ENCODE measurements around the gene CDK6.
"Not testable (repeated sequence)": the region's sequence is repeated elsewhere in the genome, so short reads cannot be mapped to it uniquely, and the experiment has no call there.

The CDK6 gene

GRCh38 chr7:92872701-92873100 lies 36.3 kb upstream of the CDK6 start:
- H3K4me1 ChIP-seq (ENCODE audit: control insufficient read depth, insufficient read depth, low read length) = no peaks in the 10 kb centered on the region
- H3K9ac ChIP-seq (ENCODE audit: low read length) = no peak overlapping the region
- no peaks in the 10 kb centered on the region for H3K27me3 ChIP-seq (ENCODE audit: control insufficient read depth, insufficient read depth, low read length)
- no peaks in the 10 kb centered on the region for H3K36me3 ChIP-seq (ENCODE audit: control insufficient read depth, insufficient read depth, low read length)
- no peak overlapping the region for H3K4me3 ChIP-seq (ENCODE audit: low read length)
- H3K9me3 ChIP-seq (ENCODE audit: control insufficient read depth, low read length) = no peaks in the 10 kb centered on the region

- Histone ChIP-seq H3K9ac (ENCODE audit: low read length) (no peak overlapping the region), H3K9me3 (ENCODE audit: control insufficient read depth, low read length) (no peaks in the 10 kb centered on the region), H3K27me3 (ENCODE audit: control insufficient read depth, insufficient read depth, low read length) (no peaks in the 10 kb centered on the region), H3K4me1 (ENCODE audit: control insufficient read depth, insufficient read depth, low read length) (no peaks in the 10 kb centered on the region), H3K36me3 (ENCODE audit: control insufficient read depth, insufficient read depth, low read length) (no peaks in the 10 kb centered on the region), H3K4me3 (ENCODE audit: low read length) (no peak overlapping the region)
These were observed 32.4 kb upstream of the CDK6 start for GRCh38 chr7:92868683-92869293.

DNA sequence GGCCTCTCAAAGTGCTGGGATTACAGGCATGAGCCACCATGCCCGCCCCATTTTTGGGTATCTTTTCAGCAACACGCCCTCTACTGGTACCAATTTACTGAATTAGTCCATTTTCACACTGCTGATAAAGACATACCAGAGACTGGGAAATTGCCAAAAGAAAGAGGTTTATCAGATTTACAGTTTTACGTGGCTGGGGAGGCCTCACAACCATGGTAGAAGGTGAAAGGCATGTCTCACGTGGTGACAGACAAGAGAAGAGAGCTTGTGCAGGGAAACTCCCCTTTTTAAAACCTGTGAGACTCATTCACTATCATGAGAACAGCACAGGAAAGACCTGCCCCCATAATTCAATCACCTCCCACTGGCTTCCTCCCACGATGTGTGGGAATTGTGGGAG lies 27.8 kb upstream of the CDK6 start:
- not testable (repeated sequence) for H3K9me3 ChIP-seq (ENCODE audit: control insufficient read depth, low read length); H3K36me3 ChIP-seq (ENCODE audit: control insufficient read depth, insufficient read depth, low read length); H3K27me3 ChIP-seq (ENCODE audit: control insufficient read depth, insufficient read depth, low read length); H3K4me1 ChIP-seq (ENCODE audit: control insufficient read depth, insufficient read depth, low read length); H3K4me3 ChIP-seq (ENCODE audit: low read length); H3K9ac ChIP-seq (ENCODE audit: low read length)

DNA sequence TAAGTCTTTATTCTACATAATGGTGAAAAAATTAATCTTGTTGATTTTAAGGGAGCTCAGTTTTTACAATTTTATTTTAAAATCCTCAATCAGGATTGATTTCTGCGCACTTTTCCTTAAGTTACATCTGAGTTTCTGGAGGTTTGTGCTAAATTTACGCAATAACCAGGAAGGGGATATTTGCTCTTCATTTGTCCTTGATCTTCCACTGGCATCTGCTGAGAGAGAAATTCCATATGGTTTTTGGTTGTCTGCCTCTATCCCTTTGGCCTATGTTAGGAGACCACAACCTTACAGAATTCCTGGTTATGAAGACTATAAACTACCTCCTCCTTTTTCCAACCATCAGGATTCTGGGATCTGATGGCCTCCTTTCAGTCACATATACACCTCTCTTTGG lies 20.1 kb upstream of the CDK6 start:
- no peaks in the 10 kb centered on the region for H3K9me3 ChIP-seq (ENCODE audit: control insufficient read depth, low read length)
- H3K4me1 ChIP-seq (ENCODE audit: control insufficient read depth, insufficient read depth, low read length) = no peaks in the 10 kb centered on the region
- H3K9ac ChIP-seq (ENCODE audit: low read length) = no peak overlapping the region
- H3K4me3 ChIP-seq (ENCODE audit: low read length) = no peak overlapping the region
- H3K27me3 ChIP-seq (ENCODE audit: control insufficient read depth, insufficient read depth, low read length) = peaks cover 5% of the 10 kb centered on the region
- H3K36me3 ChIP-seq (ENCODE audit: control insufficient read depth, insufficient read depth, low read length) = no peaks in the 10 kb centered on the region

- Histone ChIP-seq H3K36me3 (ENCODE audit: control insufficient read depth, insufficient read depth, low read length) (no peaks in the 10 kb centered on the region), H3K9me3 (ENCODE audit: control insufficient read depth, low read length) (no peaks in the 10 kb centered on the region), H3K27me3 (ENCODE audit: control insufficient read depth, insufficient read depth, low read length) (peaks cover 6% of the 10 kb centered on the region), H3K4me3 (ENCODE audit: low read length) (no peak overlapping the region), H3K9ac (ENCODE audit: low read length) (no peak overlapping the region), H3K4me1 (ENCODE audit: control insufficient read depth, insufficient read depth, low read length) (no peaks in the 10 kb centered on the region)
These were observed 18.3 kb upstream of the CDK6 start for GRCh38 chr7:92854501-92855238.

DNA sequence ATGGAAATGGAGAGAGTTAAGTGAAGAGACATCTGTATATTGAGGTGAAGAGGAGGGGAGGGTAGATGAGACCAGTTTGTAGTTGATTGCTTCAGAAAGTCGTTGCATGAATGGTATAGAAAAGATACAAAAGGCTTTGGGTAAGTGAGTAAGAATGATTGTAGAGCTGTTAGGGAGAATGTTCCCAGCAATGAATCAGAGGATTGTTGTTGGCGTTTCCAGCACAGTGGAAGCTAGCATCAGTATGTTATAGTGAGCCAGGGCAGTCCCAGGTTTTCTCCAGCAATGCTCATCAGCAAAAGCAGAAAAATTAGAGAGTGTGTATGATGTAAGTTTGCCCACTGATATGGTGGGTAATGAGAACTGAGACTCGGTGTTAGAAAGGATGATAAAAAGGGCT lies 15.4 kb upstream of the CDK6 start:
- H3K4me1 ChIP-seq (ENCODE audit: control insufficient read depth, insufficient read depth, low read length) = no peaks in the 10 kb centered on the region
- H3K9ac ChIP-seq (ENCODE audit: low read length) = no peak overlapping the region
- H3K27me3 ChIP-seq (ENCODE audit: control insufficient read depth, insufficient read depth, low read length) = peaks cover 6% of the 10 kb centered on the region
- H3K9me3 ChIP-seq (ENCODE audit: control insufficient read depth, low read length) = no peaks in the 10 kb centered on the region
- H3K36me3 ChIP-seq (ENCODE audit: control insufficient read depth, insufficient read depth, low read length) = no peaks in the 10 kb centered on the region
- no peak overlapping the region for H3K4me3 ChIP-seq (ENCODE audit: low read length)

DNA sequence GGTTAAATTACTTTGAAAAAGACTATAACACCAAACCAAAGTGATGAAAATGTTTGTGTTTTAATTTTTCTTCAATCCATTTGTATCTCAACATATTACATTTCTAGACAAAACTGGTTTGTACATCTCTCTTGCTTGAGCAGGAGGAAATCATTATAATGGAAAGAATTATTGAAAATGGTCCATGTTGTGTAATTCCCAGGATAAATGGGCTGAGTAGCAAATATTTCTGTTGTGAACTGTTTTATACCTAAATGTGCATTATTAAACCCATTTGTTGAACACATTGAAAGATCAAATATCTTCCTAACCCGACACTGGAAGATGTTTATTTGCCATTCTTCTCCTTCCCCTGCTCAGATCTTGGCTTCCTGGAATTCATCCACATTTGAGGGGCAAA lies 14.1 kb upstream of the CDK6 start:
- Histone ChIP-seq H3K36me3 (ENCODE audit: control insufficient read depth, insufficient read depth, low read length) (no peaks in the 10 kb centered on the region), H3K9me3 (ENCODE audit: control insufficient read depth, low read length) (no peaks in the 10 kb centered on the region), H3K4me3 (ENCODE audit: low read length) (no peak overlapping the region), H3K4me1 (ENCODE audit: control insufficient read depth, insufficient read depth, low read length) (no peaks in the 10 kb centered on the region), H3K27me3 (ENCODE audit: control insufficient read depth, insufficient read depth, low read length) (peaks cover 6% of the 10 kb centered on the region), H3K9ac (ENCODE audit: low read length) (no peak overlapping the region)

DNA sequence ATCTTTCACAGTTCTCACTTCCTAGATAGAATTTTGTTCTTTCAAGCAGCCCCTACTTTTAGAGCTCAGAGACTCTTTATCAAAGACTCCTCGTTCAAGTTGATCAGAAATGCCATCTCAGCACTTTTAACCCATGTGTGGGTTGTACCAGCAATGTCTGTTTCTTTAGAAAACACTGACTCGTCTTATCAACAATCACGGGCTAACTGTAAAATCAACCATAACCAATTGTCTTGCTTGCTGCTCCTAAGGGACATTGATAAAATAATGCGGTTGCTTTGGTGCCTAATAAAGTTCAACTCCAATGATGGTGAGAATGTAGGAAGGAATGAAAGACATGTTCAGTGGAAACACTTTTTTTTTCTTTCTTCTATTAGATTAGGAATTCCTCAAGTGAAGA lies 12.9 kb upstream of the CDK6 start:
- no peaks in the 10 kb centered on the region for H3K4me1 ChIP-seq (ENCODE audit: control insufficient read depth, insufficient read depth, low read length)
- no peaks in the 10 kb centered on the region for H3K9me3 ChIP-seq (ENCODE audit: control insufficient read depth, low read length)
- no peaks in the 10 kb centered on the region for H3K36me3 ChIP-seq (ENCODE audit: control insufficient read depth, insufficient read depth, low read length)
- H3K4me3 ChIP-seq (ENCODE audit: low read length) = no peak overlapping the region
- peaks cover 6% of the 10 kb centered on the region for H3K27me3 ChIP-seq (ENCODE audit: control insufficient read depth, insufficient read depth, low read length)
- no peak overlapping the region for H3K9ac ChIP-seq (ENCODE audit: low read length)

DNA sequence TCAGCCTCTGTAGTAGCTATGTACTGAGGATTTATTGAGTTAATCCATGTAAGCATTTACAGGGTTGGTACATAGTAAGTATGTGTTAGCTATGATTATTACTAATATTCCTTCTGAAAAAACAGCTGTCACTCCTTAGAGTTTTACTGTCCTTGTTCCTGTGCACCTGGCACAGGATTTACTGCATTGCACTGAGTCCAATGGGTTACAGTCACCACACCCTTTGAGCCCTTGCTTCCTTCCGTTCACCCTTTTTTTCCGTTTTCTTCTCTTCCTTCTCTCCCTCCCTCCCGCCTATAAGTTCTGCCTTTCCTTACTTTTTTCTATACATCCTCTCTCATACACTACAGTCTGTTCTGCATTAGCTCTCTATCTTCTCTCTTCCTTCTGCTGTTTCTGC lies 12.5 kb upstream of the CDK6 start:
- Histone ChIP-seq H3K4me1 (ENCODE audit: control insufficient read depth, insufficient read depth, low read length) (no peaks in the 10 kb centered on the region), H3K9me3 (ENCODE audit: control insufficient read depth, low read length) (no peaks in the 10 kb centered on the region), H3K36me3 (ENCODE audit: control insufficient read depth, insufficient read depth, low read length) (no peaks in the 10 kb centered on the region), H3K9ac (ENCODE audit: low read length) (no peak overlapping the region), H3K27me3 (ENCODE audit: control insufficient read depth, insufficient read depth, low read length) (peaks cover 6% of the 10 kb centered on the region), H3K4me3 (ENCODE audit: low read length) (no peak overlapping the region)

- Histone ChIP-seq H3K9me3 (ENCODE audit: control insufficient read depth, low read length) (no peaks in the 10 kb centered on the region), H3K36me3 (ENCODE audit: control insufficient read depth, insufficient read depth, low read length) (no peaks in the 10 kb centered on the region), H3K4me3 (ENCODE audit: low read length) (no peak overlapping the region), H3K9ac (ENCODE audit: low read length) (no peak overlapping the region), H3K27me3 (ENCODE audit: control insufficient read depth, insufficient read depth, low read length) (peaks cover 6% of the 10 kb centered on the region), H3K4me1 (ENCODE audit: control insufficient read depth, insufficient read depth, low read length) (no peaks in the 10 kb centered on the region)
These were observed 12.1 kb upstream of the CDK6 start for GRCh38 chr7:92848441-92848840.

- no peak overlapping the region for H3K4me3 ChIP-seq (ENCODE audit: low read length)
- no peak overlapping the region for H3K9ac ChIP-seq (ENCODE audit: low read length)
- no peaks in the 10 kb centered on the region for H3K9me3 ChIP-seq (ENCODE audit: control insufficient read depth, low read length)
- H3K36me3 ChIP-seq (ENCODE audit: control insufficient read depth, insufficient read depth, low read length) = no peaks in the 10 kb centered on the region
- peaks cover 6% of the 10 kb centered on the region for H3K27me3 ChIP-seq (ENCODE audit: control insufficient read depth, insufficient read depth, low read length)
- H3K4me1 ChIP-seq (ENCODE audit: control insufficient read depth, insufficient read depth, low read length) = no peaks in the 10 kb centered on the region
These were observed 10.9 kb upstream of the CDK6 start for GRCh38 chr7:92847305-92847704.

- Histone ChIP-seq H3K4me1 (ENCODE audit: control insufficient read depth, insufficient read depth, low read length) (no peaks in the 10 kb centered on the region), H3K36me3 (ENCODE audit: control insufficient read depth, insufficient read depth, low read length) (no peaks in the 10 kb centered on the region), H3K27me3 (ENCODE audit: control insufficient read depth, insufficient read depth, low read length) (no peaks in the 10 kb centered on the region), H3K4me3 (ENCODE audit: low read length) (no peak overlapping the region), H3K9me3 (ENCODE audit: control insufficient read depth, low read length) (no peaks in the 10 kb centered on the region), H3K9ac (ENCODE audit: low read length) (no peak overlapping the region)
These were observed 9.4 kb upstream of the CDK6 start for GRCh38 chr7:92845736-92846135.
